GM19025 (cell line): Measurements from ENCODE around the gene EFCAB6.

ENCODE experiments used
- ATAC-seq: cut with Tn5 transposase; IDR thresholded peaks from one replicate; pipeline ENCODE4 v1.9.1; 2021; ENCODE audit warnings: mild to moderate bottlenecking, low read depth, moderate library complexity; ENCODE audit not compliant: unreplicated experiment

EFCAB6 gene

GRCh38 chr22:43830931-43831560 lies 18.9 kb upstream of the EFCAB6 start:
- ATAC-seq = no peak

- no peak for ATAC-seq
Observed at GRCh38 chr22:43829904-43830851, 18.1 kb upstream of the EFCAB6 start.

GRCh38 chr22:43828998-43829782 lies 17.1 kb upstream of the EFCAB6 start:
- no peak for ATAC-seq

GRCh38 chr22:43828725-43828997 lies 16.6 kb upstream of the EFCAB6 start:
- no peak for ATAC-seq

GRCh38 chr22:43827926-43828724 lies 16.0 kb upstream of the EFCAB6 start:
- ATAC-seq = no peak

GRCh38 chr22:43827003-43827735 lies 15.1 kb upstream of the EFCAB6 start:
- ATAC-seq = no peak

GRCh38 chr22:43826142-43827002 lies 14.3 kb upstream of the EFCAB6 start:
- ATAC-seq = no peak

- no peak for ATAC-seq
Observed at GRCh38 chr22:43825651-43826050, 13.5 kb upstream of the EFCAB6 start.

- no peak for ATAC-seq
Observed at GRCh38 chr22:43824724-43825420, 12.8 kb upstream of the EFCAB6 start.

- ATAC-seq = no peak
Observed at GRCh38 chr22:43823911-43824665, 12.0 kb upstream of the EFCAB6 start.

- no peak for ATAC-seq
Observed at GRCh38 chr22:43823353-43823908, 11.3 kb upstream of the EFCAB6 start.

GRCh38 chr22:43821606-43822425 lies 9.7 kb upstream of the EFCAB6 start:
- no peak for ATAC-seq

GRCh38 chr22:43820651-43821305 lies 8.7 kb upstream of the EFCAB6 start:
- ATAC-seq = no peak

- no peak for ATAC-seq
Observed at GRCh38 chr22:43819931-43820640, 8.0 kb upstream of the EFCAB6 start.

- ATAC-seq = no peak
Observed at GRCh38 chr22:43819421-43819921, 7.4 kb upstream of the EFCAB6 start.
